ENCODE results near the gene MARK4.

MARK4 gene

DNA sequence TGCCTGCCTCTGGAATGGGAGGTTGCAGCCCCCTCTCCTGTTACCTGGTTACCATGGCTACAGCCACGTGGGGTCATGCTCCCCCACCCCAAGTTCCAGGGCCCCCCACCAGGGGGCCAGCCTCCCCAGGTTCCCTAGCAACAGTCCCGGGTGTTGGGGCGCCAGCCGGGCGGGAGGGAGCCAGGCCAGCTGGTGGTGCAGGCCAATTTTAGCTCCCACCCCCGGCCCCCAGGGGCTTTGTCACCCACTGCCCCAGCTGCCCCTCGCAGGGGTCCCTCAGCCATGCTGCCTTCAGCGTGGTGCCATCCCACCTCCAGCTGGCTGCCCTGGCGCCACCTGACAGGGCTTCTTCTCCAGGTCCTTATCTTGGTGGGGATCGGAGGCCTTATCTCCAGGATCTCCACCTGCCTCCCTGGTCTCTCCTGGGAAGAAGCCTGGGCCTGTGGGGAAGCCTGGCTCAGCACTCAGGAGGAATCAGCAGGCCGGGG is 3.0 kb downstream of the MARK4 start:
- TF ChIP-seq, protein P1, sequence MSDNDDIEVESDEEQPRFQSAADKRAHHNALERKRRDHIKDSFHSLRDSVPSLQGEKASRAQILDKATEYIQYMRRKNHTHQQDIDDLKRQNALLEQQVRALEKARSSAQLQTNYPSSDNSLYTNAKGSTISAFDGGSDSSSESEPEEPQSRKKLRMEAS (IDR thresholded peaks at IDR 0.05) = no peak
- TF ChIP-seq EP300 (IDR thresholded peaks at IDR 0.05; ENCODE audit: borderline replicate concordance) = no peak

DNA sequence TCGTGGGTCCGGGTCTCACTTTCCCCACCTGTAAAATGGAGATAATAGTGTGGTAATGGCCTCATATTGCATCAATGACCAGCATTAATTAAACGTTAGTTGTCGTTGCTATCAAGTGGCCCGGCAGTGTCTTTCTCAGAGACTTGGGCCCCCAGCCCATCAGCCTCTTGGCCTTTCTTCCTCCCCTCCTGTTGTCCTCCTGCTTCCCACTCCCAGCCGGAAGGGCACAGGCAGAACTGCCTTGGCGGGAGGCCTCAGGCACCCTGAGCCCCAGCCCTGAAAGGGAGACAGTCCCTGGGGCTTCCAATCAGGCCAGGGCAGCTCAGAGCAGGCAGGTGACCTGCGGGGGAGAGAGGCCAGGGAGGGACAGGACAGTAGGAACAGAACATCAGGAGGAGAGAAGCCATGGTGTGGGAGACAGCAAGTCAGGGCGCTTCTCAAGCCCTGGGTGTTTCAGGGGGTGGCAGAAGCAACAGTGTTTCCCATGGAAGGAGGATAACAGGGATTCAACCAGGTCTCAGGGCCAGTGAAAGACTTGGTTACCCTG is 4.6 kb downstream of the MARK4 start:
- TF ChIP-seq, protein P1 (IDR thresholded peaks at IDR 0.05) = no peak
- TF ChIP-seq TAF1 (IDR thresholded peaks at IDR 0.05; ENCODE audit: low read depth) = no peak
- TF ChIP-seq RAD21 (IDR thresholded peaks at IDR 0.05; ENCODE audit: low read depth) = no peak
- TF ChIP-seq, protein P2, sequence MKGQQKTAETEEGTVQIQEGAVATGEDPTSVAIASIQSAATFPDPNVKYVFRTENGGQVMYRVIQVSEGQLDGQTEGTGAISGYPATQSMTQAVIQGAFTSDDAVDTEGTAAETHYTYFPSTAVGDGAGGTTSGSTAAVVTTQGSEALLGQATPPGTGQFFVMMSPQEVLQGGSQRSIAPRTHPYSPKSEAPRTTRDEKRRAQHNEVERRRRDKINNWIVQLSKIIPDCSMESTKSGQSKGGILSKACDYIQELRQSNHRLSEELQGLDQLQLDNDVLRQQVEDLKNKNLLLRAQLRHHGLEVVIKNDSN (IDR thresholded peaks at IDR 0.05) = no peak
- TF ChIP-seq CREB1 (IDR thresholded peaks at IDR 0.05; ENCODE audit: low read depth) = no peak

DNA sequence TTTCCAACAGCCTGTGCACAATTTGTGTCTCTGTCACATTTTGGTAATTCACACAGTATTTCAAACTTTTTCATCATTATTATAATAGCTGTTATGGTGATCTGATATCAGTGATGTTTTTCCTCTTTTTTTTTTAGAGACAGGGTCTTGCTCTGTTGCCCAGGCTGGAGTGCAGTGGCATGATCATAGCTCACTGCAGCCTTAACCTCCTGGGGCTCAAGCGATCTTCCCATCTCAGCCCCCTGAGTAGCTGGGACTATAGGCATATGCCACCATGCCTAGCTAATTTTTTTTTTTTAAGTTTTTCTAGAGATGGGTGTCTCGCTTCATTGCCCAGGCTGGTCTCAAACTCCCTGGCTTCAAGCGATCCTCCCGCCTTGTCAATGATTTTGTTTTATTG is 5.8 kb downstream of the MARK4 start:
- TF ChIP-seq FOXM1 (IDR thresholded peaks at IDR 0.05; ENCODE audit: borderline replicate concordance, low read depth) (no peak), EP300 (IDR thresholded peaks at IDR 0.05; ENCODE audit: borderline replicate concordance) (no peak), CREB1 (IDR thresholded peaks at IDR 0.05; ENCODE audit: low read depth) (no peak), YY1 (IDR thresholded peaks at IDR 0.05; ENCODE audit: low read depth) (no peak), EGR1 (IDR thresholded peaks at IDR 0.05) (no peak), RAD21 (IDR thresholded peaks at IDR 0.05; ENCODE audit: low read depth) (no peak), CEBPB (IDR thresholded peaks at IDR 0.05) (no peak), NFIC (IDR thresholded peaks at IDR 0.05) (no peak), TCF12 (IDR thresholded peaks at IDR 0.05; ENCODE audit: low read depth) (no peak), ZBTB7A (IDR thresholded peaks at IDR 0.05; ENCODE audit: low read depth) (no peak), TAF1 (IDR thresholded peaks at IDR 0.05; ENCODE audit: low read depth) (no peak), TEAD4 (IDR thresholded peaks at IDR 0.05) (no peak)
- TF ChIP-seq, protein P1 (IDR thresholded peaks at IDR 0.05) = no peak
- TF ChIP-seq, protein P2 (IDR thresholded peaks at IDR 0.05) = no peak
- TF ChIP-seq, protein P3, sequence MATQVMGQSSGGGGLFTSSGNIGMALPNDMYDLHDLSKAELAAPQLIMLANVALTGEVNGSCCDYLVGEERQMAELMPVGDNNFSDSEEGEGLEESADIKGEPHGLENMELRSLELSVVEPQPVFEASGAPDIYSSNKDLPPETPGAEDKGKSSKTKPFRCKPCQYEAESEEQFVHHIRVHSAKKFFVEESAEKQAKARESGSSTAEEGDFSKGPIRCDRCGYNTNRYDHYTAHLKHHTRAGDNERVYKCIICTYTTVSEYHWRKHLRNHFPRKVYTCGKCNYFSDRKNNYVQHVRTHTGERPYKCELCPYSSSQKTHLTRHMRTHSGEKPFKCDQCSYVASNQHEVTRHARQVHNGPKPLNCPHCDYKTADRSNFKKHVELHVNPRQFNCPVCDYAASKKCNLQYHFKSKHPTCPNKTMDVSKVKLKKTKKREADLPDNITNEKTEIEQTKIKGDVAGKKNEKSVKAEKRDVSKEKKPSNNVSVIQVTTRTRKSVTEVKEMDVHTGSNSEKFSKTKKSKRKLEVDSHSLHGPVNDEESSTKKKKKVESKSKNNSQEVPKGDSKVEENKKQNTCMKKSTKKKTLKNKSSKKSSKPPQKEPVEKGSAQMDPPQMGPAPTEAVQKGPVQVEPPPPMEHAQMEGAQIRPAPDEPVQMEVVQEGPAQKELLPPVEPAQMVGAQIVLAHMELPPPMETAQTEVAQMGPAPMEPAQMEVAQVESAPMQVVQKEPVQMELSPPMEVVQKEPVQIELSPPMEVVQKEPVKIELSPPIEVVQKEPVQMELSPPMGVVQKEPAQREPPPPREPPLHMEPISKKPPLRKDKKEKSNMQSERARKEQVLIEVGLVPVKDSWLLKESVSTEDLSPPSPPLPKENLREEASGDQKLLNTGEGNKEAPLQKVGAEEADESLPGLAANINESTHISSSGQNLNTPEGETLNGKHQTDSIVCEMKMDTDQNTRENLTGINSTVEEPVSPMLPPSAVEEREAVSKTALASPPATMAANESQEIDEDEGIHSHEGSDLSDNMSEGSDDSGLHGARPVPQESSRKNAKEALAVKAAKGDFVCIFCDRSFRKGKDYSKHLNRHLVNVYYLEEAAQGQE (IDR thresholded peaks at IDR 0.05; ENCODE audit: low read depth) = no peak

DNA sequence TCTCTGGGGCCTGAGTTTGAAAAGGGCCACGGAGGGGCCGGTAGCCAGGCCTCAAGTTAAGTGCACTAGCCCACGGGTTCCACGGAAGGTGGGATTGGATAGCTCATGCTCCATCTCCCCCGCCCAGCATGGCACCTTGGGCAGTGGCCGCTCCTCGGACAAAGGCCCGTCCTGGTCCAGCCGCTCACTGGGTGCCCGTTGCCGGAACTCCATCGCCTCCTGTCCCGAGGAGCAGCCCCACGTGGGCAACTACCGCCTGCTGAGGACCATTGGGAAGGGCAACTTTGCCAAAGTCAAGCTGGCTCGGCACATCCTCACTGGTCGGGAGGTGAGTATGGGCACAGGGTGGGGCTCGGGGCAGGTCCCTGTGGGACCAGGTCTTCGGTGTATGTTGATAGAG is 7.8 kb downstream of the MARK4 start:
- TF ChIP-seq ZBTB7A (IDR thresholded peaks at IDR 0.05; ENCODE audit: low read depth) (no peak), CEBPB (IDR thresholded peaks at IDR 0.05) (no peak), EP300 (IDR thresholded peaks at IDR 0.05; ENCODE audit: borderline replicate concordance) (no peak), CREB1 (IDR thresholded peaks at IDR 0.05; ENCODE audit: low read depth) (no peak)

DNA sequence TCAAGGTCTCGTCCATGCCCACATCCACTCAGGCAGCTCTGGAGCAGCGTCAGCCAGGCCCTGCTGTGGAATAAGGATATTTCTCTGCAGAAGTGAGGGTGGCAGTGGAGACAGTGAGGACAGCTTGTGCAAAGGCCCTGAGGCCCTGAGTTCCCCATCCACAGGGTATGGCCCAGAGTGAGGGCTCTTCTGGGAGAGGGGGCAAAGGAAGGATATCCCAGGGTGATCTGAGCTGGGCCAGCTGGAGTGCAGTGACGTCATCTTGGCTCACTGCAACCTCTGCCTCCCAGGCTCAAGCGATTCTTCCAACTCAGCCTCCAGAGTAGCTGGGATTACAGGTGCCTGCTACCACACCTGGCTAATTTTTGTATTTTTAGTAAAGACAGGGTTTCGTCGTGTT is 11.5 kb downstream of the MARK4 start:
- TF ChIP-seq TEAD4 (IDR thresholded peaks at IDR 0.05) (no peak), CEBPB (IDR thresholded peaks at IDR 0.05) (no peak), ZBTB7A (IDR thresholded peaks at IDR 0.05; ENCODE audit: low read depth) (no peak), FOXM1 (IDR thresholded peaks at IDR 0.05; ENCODE audit: borderline replicate concordance, low read depth) (no peak), EP300 (IDR thresholded peaks at IDR 0.05; ENCODE audit: borderline replicate concordance) (no peak), TAF1 (IDR thresholded peaks at IDR 0.05; ENCODE audit: low read depth) (no peak), YY1 (IDR thresholded peaks at IDR 0.05; ENCODE audit: low read depth) (no peak), NFIC (IDR thresholded peaks at IDR 0.05) (no peak), CREB1 (IDR thresholded peaks at IDR 0.05; ENCODE audit: low read depth) (no peak)
- TF ChIP-seq, protein P2 (IDR thresholded peaks at IDR 0.05) = no peak
- TF ChIP-seq, protein P3 (IDR thresholded peaks at IDR 0.05; ENCODE audit: low read depth) = no peak
- TF ChIP-seq, protein P1 (IDR thresholded peaks at IDR 0.05) = no peak

DNA sequence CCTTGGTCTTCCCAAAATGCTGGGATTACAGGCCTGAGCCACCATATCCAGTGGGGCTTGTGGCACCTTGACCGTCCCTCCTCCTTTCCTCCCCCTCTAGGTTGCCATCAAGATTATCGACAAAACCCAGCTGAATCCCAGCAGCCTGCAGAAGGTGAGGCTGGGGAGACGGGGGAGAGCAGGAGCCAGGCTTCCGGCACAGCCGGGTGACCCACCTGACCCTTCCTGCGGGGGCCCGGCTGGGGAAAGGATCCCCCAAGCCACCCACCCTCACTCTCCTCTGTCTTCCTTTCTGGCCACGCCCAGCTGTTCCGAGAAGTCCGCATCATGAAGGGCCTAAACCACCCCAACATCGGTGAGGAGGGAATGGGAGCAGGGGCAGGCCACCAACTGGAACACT is 11.9 kb downstream of the MARK4 start:
- TF ChIP-seq YY1 (IDR thresholded peaks at IDR 0.05; ENCODE audit: low read depth) (no peak), EP300 (IDR thresholded peaks at IDR 0.05; ENCODE audit: borderline replicate concordance) (no peak), CEBPB (IDR thresholded peaks at IDR 0.05) (no peak), NFIC (IDR thresholded peaks at IDR 0.05) (no peak), TAF1 (IDR thresholded peaks at IDR 0.05; ENCODE audit: low read depth) (no peak), ZBTB7A (IDR thresholded peaks at IDR 0.05; ENCODE audit: low read depth) (no peak), TEAD4 (IDR thresholded peaks at IDR 0.05) (no peak), CREB1 (IDR thresholded peaks at IDR 0.05; ENCODE audit: low read depth) (no peak)
- TF ChIP-seq, protein P1 (IDR thresholded peaks at IDR 0.05) = no peak
- TF ChIP-seq, protein P2 (IDR thresholded peaks at IDR 0.05) = no peak
